ENCODE measurements around the gene CA4. TPM values are rescaled to one million over a fixed set of nuclear protein-coding genes. Genes with fewer than 3 reads are reported as not detected.
A peak's percentile ranks its signal among the peaks of the same experiment; 100 is the strongest.

CA4 gene
- total and polyA plus RNA-seq, 7 donors, result 8.9 to 16.6 (median 11.8) TPM

- DNase-seq (no peak), ATAC-seq (no peak)
- Histone ChIP-seq H3K4me1 (peaks cover 5% of the 10 kb centered on the region), H3K27me3 (ENCODE audit: insufficient read depth in 3 of 3, low read length in 2 of 3) (peaks cover 0 to 22% (median 6%) of the 10 kb centered on the region in 3 donors), H3K9me3 (no peaks in the 10 kb centered on the region), H3K36me3 (ENCODE audit: insufficient read depth in 1 of 2, low read depth in 1 of 2) (no peaks in the 10 kb centered on the region), H3K27ac (no peak overlapping the region), H3K4me3 (no peak overlapping the region)
- WGBS, 3 donors, result 67 to 72% (median 69%) methylated on average over 6 of the region's 6 CpGs
- TF ChIP-seq CTCF (IDR thresholded peaks at IDR 0.05), result no peak
- intact Hi-C loops (cut with DNase I), result no loop called here
Observed at GRCh38 chr17:60159479-60159866, 9.7 kb downstream of the CA4 start.

DNA sequence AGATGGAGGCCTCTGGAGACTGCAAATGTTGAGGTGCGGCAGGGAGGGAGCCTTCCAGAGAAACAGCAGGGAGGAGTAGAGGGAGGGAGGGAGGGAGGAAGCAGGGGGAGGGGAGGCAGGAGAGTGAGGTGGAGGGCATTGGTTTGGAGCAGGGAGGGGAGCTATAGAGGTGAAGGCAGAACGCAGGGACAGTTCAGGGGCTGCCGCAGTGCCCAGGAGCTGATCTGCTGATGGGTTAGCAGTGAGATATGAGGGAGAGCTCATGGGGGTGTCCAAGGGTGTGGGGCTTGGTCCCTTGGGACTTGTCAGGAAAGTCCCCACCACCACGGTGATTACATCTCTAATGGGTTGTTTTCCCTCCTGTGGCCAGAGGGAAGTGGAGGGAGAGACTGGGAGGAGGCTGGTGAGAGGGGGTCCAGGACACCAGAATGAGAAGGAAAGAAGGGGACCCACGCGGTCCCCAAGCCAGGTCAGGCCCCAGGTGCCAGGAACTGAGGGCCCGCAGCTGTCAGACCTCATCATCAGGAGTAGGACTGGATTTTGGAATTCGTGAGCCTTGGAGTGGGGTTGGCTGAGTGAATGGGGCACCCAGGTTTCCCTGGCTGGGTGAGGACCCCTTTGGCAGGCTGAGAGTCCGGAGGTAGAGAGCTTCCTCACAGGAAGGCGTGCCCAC, 11.2 kb downstream of the CA4 start:
- Histone ChIP-seq H3K36me3 (ENCODE audit: insufficient read depth in 1 of 2, low read depth in 1 of 2) (no peaks in the 10 kb centered on the region), H3K27me3 (ENCODE audit: insufficient read depth in 3 of 3, low read length in 2 of 3) (peaks cover 0 to 26% (median 6%) of the 10 kb centered on the region in 3 donors), H3K27ac (no peak overlapping the region), H3K4me1 (peaks cover 5% of the 10 kb centered on the region), H3K9me3 (no peaks in the 10 kb centered on the region), H3K4me3 (no peak overlapping the region)
- intact Hi-C loops (cut with DNase I), result no loop called here
- WGBS, 3 donors, result 41 to 43% (median 41%) methylated on average over 10 of the region's 10 CpGs
- ATAC-seq (no peak), DNase-seq (no peak)
- TF ChIP-seq CTCF (IDR thresholded peaks at IDR 0.05), result no peak

DNA sequence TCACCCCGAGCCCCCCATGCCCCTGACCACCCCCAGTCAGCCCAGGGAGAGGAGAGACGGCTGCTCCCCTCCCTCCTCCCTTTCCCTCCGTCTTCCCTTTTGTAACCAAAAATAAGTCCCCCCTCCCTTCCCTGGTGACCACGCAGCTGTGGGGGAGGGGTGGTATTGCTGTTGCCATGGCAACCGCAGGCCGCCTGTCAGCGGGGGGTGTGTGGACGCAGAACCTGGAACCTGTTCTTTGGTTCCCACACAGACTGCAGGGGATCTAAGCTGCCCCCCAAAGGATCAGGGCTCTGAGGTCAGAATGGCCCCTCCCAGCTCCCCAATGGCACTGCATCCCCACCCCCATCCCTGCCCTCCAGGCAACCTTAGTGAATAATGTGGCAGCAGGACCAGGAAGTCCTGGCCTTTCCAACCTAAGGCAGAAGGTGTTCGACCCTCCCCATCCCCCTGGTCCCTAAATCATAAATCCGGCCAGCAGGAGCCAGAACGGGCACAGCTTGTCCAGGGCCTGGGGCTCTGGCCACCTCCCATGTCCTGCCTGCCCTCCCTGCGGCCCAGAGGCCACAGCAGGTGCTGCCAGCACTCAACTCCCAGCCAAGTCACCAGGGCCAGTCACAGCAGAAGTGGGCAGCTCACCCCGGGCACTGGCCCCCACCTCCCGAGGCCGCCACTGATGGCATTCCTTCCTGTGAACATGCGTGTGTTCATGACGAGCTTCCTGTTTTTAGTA, 12.0 kb downstream of the CA4 start:
- no peak overlapping the region for H3K27ac ChIP-seq
- WGBS, 3 donors, result 19 to 23% (median 21%) methylated on average over 14 to 17 of the region's 17 CpGs
- peaks cover 0 to 22% (median 6%) of the 10 kb centered on the region in 3 donors for H3K27me3 ChIP-seq (ENCODE audit: insufficient read depth in 3 of 3, low read length in 2 of 3)
- TF ChIP-seq CTCF (IDR thresholded peaks at IDR 0.05), result no peak
- intact Hi-C loops (cut with DNase I), result no loop called here
- H3K9me3 ChIP-seq, result no peaks in the 10 kb centered on the region
- DNase-seq (no peak), ATAC-seq (peak in 3 of 4 donors; percentile 24 to 35 (median 34))
- H3K36me3 ChIP-seq (ENCODE audit: insufficient read depth in 1 of 2, low read depth in 1 of 2), result no peaks in the 10 kb centered on the region
- H3K4me1 ChIP-seq, result peaks cover 5% of the 10 kb centered on the region
- H3K4me3 ChIP-seq, result no peak overlapping the region

DNA sequence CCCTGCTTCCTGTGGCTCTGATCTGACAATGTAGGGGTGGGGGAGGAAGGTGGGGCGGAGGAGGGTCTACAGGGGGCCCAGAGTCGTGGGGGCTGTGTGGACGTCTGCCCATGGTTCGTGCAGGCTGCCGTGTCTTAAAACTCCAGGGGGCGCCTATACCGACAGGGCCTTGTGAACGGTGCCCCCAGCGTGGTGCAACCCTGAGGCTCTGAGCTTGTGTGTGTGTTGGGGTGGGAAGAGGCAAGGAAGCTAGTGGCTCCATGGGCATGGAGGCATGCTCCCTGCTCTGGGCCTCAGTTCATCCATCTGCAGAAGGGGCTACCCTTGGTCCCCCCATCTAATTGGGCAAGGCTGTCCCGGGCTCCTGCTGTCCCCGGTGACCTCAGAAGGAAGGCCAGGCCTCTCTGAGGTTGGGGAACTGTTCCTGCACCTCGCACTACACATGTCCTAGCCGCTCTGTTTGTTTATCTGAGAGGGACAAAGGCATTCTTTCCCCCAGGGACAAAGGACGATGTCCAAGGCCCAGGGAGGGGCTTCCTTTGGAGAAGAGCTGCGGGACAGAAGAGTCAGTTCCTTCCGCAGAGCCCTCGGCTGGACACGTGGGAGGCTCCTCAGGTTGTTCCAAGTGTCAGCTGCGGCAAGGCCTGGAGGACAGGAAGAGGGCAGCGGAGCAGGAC, 13.5 kb downstream of the CA4 start:
- H3K27ac ChIP-seq, result no peak overlapping the region
- WGBS, 3 donors, result 40 to 47% (median 45%) methylated on average over 20 of the region's 20 CpGs
- no peak for ATAC-seq

More for the DNA sequence above, 13.5 kb downstream of the CA4 start:
- intact Hi-C loops (cut with DNase I), result no loop called here
- Histone ChIP-seq H3K36me3 (ENCODE audit: insufficient read depth in 1 of 2, low read depth in 1 of 2) (no peaks in the 10 kb centered on the region), H3K4me1 (peaks cover 5% of the 10 kb centered on the region), H3K27me3 (ENCODE audit: insufficient read depth in 3 of 3, low read length in 2 of 3) (peaks cover 0 to 20% (median 2%) of the 10 kb centered on the region in 3 donors), H3K4me3 (no peak overlapping the region), H3K9me3 (no peaks in the 10 kb centered on the region)
- no peak for TF ChIP-seq CTCF (IDR thresholded peaks at IDR 0.05)
- no peak for DNase-seq

All from psoas muscle (tissue), 8 donors.